Measurements from ENCODE around the gene RAD51C.

GRCh38 chr17:58741121-58741625, 48.8 kb downstream of the RAD51C start:
- TF ChIP-seq REST (IDR thresholded peaks at IDR 0.05; ENCODE audit: insufficient read depth in 1 of 2, low read depth in 2 of 2, low read length in 2 of 2) (no peak), POLR2AphosphoS5 (IDR thresholded peaks at IDR 0.05; ENCODE audit: low read depth, low read length) (no peak), SIN3A (IDR thresholded peaks at IDR 0.05; ENCODE audit: borderline replicate concordance, insufficient read depth, low read length) (no peak), TAF1 (IDR thresholded peaks at IDR 0.05; ENCODE audit: borderline replicate concordance, insufficient read depth, low read length) (no peak)
